ENCODE results near the gene ZFHX3. TPM values are rescaled to one million over a fixed set of nuclear protein-coding genes. Genes with fewer than 3 reads are reported as not detected.

The ZFHX3 gene
- total RNA-seq, 1 experiment from 2014 or later = 13.6 TPM

GRCh38 chr16:72944757-72945485 is 103.0 kb downstream of the ZFHX3 start:
- Mint-ChIP-seq H3K27ac (ENCODE audit: unreplicated experiment) (no peak overlapping the region), H3K4me1 (ENCODE audit: low read depth, unreplicated experiment) (peaks cover 34% of the 10 kb centered on the region), H3K9me3 (ENCODE audit: low read depth, unreplicated experiment) (peaks cover 4% of the 10 kb centered on the region), H3K27me3 (ENCODE audit: unreplicated experiment) (no peaks in the 10 kb centered on the region), H3K36me3 (ENCODE audit: insufficient read depth, unreplicated experiment) (peaks cover 7% of the 10 kb centered on the region), H3K4me3 (ENCODE audit: low read depth, unreplicated experiment) (no peak overlapping the region)
- TF ChIP-seq CTCF (IDR thresholded peaks at IDR 0.05; ENCODE audit: unreplicated experiment) = no peak
- CTCF ChIA-PET = interaction anchor here (0.6 kb wide), 1 partner anchor 17 kb away, joined by 4 read pairs; no protein-coding TSS in a partner anchor
- DNase-seq = no peak
- no TSS peak for BruUV-seq (replicated peaks)
- intact Hi-C loops (cut with micrococcal nuclease; ENCODE audit: unreplicated experiment) = loop anchor here (5.0 kb wide), 1 partner anchor 72 kb away; no protein-coding TSS in a partner anchor

GRCh38 chr16:72942021-72942420 is 105.9 kb downstream of the ZFHX3 start:
- CTCF ChIA-PET = interaction anchor here (1.3 kb wide), 1 partner anchor 33 kb away, joined by 4 read pairs; no protein-coding TSS in a partner anchor
- peak overlapping the region; percentile 82 for H3K27ac Mint-ChIP-seq (ENCODE audit: unreplicated experiment)
- DNase-seq = peak; percentile 48
- intact Hi-C loops (cut with micrococcal nuclease; ENCODE audit: unreplicated experiment) = loop anchor here (1.0 to 5.0 kb wide), 2 partner anchors 15 to 75 kb away; no protein-coding TSS in a partner anchor
- no TSS peak for BruUV-seq (replicated peaks)
- H3K27me3 Mint-ChIP-seq (ENCODE audit: unreplicated experiment) = no peaks in the 10 kb centered on the region
- H3K9me3 Mint-ChIP-seq (ENCODE audit: low read depth, unreplicated experiment) = no peaks in the 10 kb centered on the region
- peak overlapping the region; percentile 49 for H3K4me3 Mint-ChIP-seq (ENCODE audit: low read depth, unreplicated experiment)
- peaks cover 51% of the 10 kb centered on the region for H3K4me1 Mint-ChIP-seq (ENCODE audit: low read depth, unreplicated experiment)
- no peak for TF ChIP-seq CTCF (IDR thresholded peaks at IDR 0.05; ENCODE audit: unreplicated experiment)
- peaks cover 7% of the 10 kb centered on the region for H3K36me3 Mint-ChIP-seq (ENCODE audit: insufficient read depth, unreplicated experiment)

- CTCF ChIA-PET = no interaction called here
- no peak overlapping the region for H3K27ac Mint-ChIP-seq (ENCODE audit: unreplicated experiment)
- peaks cover 7% of the 10 kb centered on the region for H3K36me3 Mint-ChIP-seq (ENCODE audit: insufficient read depth, unreplicated experiment)
- peaks cover 56% of the 10 kb centered on the region for H3K4me1 Mint-ChIP-seq (ENCODE audit: low read depth, unreplicated experiment)
- H3K9me3 Mint-ChIP-seq (ENCODE audit: low read depth, unreplicated experiment) = no peaks in the 10 kb centered on the region
- no peak for DNase-seq
- H3K4me3 Mint-ChIP-seq (ENCODE audit: low read depth, unreplicated experiment) = no peak overlapping the region
- no peaks in the 10 kb centered on the region for H3K27me3 Mint-ChIP-seq (ENCODE audit: unreplicated experiment)
- no TSS peak for BruUV-seq (replicated peaks)
- no peak for TF ChIP-seq CTCF (IDR thresholded peaks at IDR 0.05; ENCODE audit: unreplicated experiment)
- intact Hi-C loops (cut with micrococcal nuclease; ENCODE audit: unreplicated experiment) = loop anchor here (5.0 kb wide), 1 partner anchor 76 kb away; no protein-coding TSS in a partner anchor
Measured at GRCh38 chr16:72940886-72941285, 107.0 kb downstream of the ZFHX3 start.

DNA sequence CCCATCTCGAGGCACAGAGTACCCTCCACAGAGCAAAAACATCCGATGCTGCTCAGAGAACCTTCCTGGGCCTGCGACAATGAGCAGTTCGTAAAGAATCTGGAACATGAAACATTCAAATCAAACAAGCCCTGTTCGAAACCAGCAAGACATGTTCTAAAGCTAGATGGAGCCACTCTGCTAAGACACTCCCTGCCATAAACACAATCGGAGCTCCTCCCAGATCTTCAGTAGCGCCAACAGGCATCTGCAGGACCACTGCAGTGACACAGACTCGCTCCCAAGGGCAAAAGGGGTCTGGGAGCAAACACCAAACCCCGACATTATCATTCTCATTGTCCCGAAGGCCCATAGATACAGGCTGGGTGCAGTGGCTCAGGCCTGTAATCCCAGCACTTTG is 108.7 kb downstream of the ZFHX3 start:
- BruUV-seq (replicated peaks) = no TSS peak
- Mint-ChIP-seq H3K27ac (ENCODE audit: unreplicated experiment) (no peak overlapping the region), H3K9me3 (ENCODE audit: low read depth, unreplicated experiment) (no peaks in the 10 kb centered on the region)

More for the DNA sequence above, 108.7 kb downstream of the ZFHX3 start:
- DNase-seq = no peak
- H3K27me3 Mint-ChIP-seq (ENCODE audit: unreplicated experiment) = no peaks in the 10 kb centered on the region
- peaks cover 7% of the 10 kb centered on the region for H3K36me3 Mint-ChIP-seq (ENCODE audit: insufficient read depth, unreplicated experiment)
- intact Hi-C loops (cut with micrococcal nuclease; ENCODE audit: unreplicated experiment) = no loop called here
- no peak for TF ChIP-seq CTCF (IDR thresholded peaks at IDR 0.05; ENCODE audit: unreplicated experiment)
- H3K4me1 Mint-ChIP-seq (ENCODE audit: low read depth, unreplicated experiment) = peaks cover 73% of the 10 kb centered on the region
- CTCF ChIA-PET = no interaction called here
- no peak overlapping the region for H3K4me3 Mint-ChIP-seq (ENCODE audit: low read depth, unreplicated experiment)
